Mesenchymal stem cell (in vitro differentiated cells and primary cell): ENCODE data around the gene TBC1D22A.

Experiments
- DNase-seq: peaks from one replicate; pipeline ENCODE4 v3.0.0-alpha.2; 2013
- H2AFZ ChIP-seq: one replicate; pipeline ENCODE4 v1.6.1; 2013; ENCODE audit warnings: low read depth, mild to moderate bottlenecking, control low read depth, inconsistent platforms, low read length, moderate library complexity
- H2AK5ac ChIP-seq: 2 replicates; pipeline ENCODE4 v1.6.1; 2013; ENCODE audit warnings: low read length, moderate library complexity, mild to moderate bottlenecking, inconsistent platforms; ENCODE audit not compliant: severe bottlenecking
- H2BK120ac ChIP-seq: one replicate; pipeline ENCODE4 v1.6.1; 2013; ENCODE audit warnings: low read depth, mild to moderate bottlenecking, inconsistent platforms, low read length, moderate library complexity
- H2BK12ac ChIP-seq, 2 experiments: one replicate each; pipeline ENCODE4 v1.6.1; 2013; ENCODE audit warnings: inconsistent platforms in 2 of 2, low read length in 2 of 2, mild to moderate bottlenecking in 2 of 2, moderate library complexity in 2 of 2, control low read depth in 1 of 2
- H2BK15ac ChIP-seq: one replicate; pipeline ENCODE4 v1.6.1; 2013; ENCODE audit warnings: mild to moderate bottlenecking, low read depth, inconsistent platforms; ENCODE audit not compliant: poor library complexity, severe bottlenecking
- H2BK5ac ChIP-seq: 2 replicates; pipeline ENCODE4 v1.6.1; 2013; ENCODE audit warnings: low read depth, mild to moderate bottlenecking, low read length, control low read depth, inconsistent platforms; ENCODE audit not compliant: poor library complexity, severe bottlenecking
- H3K14ac ChIP-seq, 2 experiments: one replicate each; pipeline ENCODE4 v1.6.1; 2013; ENCODE audit warnings: inconsistent platforms in 2 of 2, low read length in 2 of 2, control low read depth in 1 of 2, mild to moderate bottlenecking in 1 of 2, moderate library complexity in 1 of 2
- H3K18ac ChIP-seq, 2 experiments: one replicate each; pipeline ENCODE4 v1.6.1; 2013; ENCODE audit warnings: inconsistent platforms in 2 of 2, low read length in 2 of 2, control low read depth in 1 of 2, low read depth in 1 of 2, mild to moderate bottlenecking in 1 of 2
- H3K23ac ChIP-seq, 2 experiments: one replicate each; pipeline ENCODE4 v1.6.1; 2013; ENCODE audit warnings: inconsistent platforms in 2 of 2, low read length in 2 of 2, mild to moderate bottlenecking in 2 of 2, moderate library complexity in 2 of 2, control low read depth in 1 of 2
- H3K27ac ChIP-seq: 2 replicates; pipeline ENCODE4 v1.5.1; 2013; ENCODE audit warnings: mild to moderate bottlenecking, moderate library complexity, low read length, control low read depth, inconsistent platforms; ENCODE audit not compliant: poor library complexity, severe bottlenecking
- H3K27me3 ChIP-seq, 2 experiments: 2 replicates each; pipeline versions ENCODE4 v1.6.1 to v1.7.0; 2013; ENCODE audit warnings: low read length in 2 of 2, mild to moderate bottlenecking in 2 of 2, moderate library complexity in 2 of 2, control low read depth in 1 of 2, inconsistent platforms in 1 of 2; ENCODE audit not compliant: control insufficient read depth in 1 of 2, insufficient read depth in 1 of 2
- H3K36me3 ChIP-seq, 2 experiments: 2 replicates each; pipeline versions ENCODE4 v1.6.1 to v1.7.0; 2013; ENCODE audit warnings: low read length in 2 of 2, control low read depth in 1 of 2, inconsistent platforms in 1 of 2, low read depth in 1 of 2, mild to moderate bottlenecking in 1 of 2; ENCODE audit not compliant: insufficient read depth in 2 of 2, control insufficient read depth in 1 of 2
- H3K4ac ChIP-seq, 2 experiments: one replicate each; pipeline ENCODE4 v1.6.1; 2013; ENCODE audit warnings: inconsistent platforms in 2 of 2, low read length in 2 of 2, mild to moderate bottlenecking in 2 of 2, moderate library complexity in 2 of 2, control low read depth in 1 of 2, low read depth in 1 of 2
- H3K4me1 ChIP-seq: 2 replicates; pipeline ENCODE4 v1.6.1; 2013; ENCODE audit warnings: low read depth, low read length, control low read depth; ENCODE audit not compliant: control insufficient read depth, insufficient read depth
- H3K4me2 ChIP-seq: 2 replicates; pipeline ENCODE4 v1.6.1; 2013; ENCODE audit warnings: low read length, mild to moderate bottlenecking, inconsistent platforms; ENCODE audit not compliant: poor library complexity, severe bottlenecking
- H3K4me3 ChIP-seq, 2 experiments: 2 replicates each; pipeline versions ENCODE4 v1.5.1 to v1.7.0; 2013; ENCODE audit warnings: low read length in 2 of 2, mild to moderate bottlenecking in 2 of 2, control low read depth in 1 of 2, low read depth in 1 of 2; ENCODE audit not compliant: insufficient read depth in 1 of 2
- H3K79me1 ChIP-seq: replicated peaks from 2 replicates; pipeline ENCODE4 v1.6.1; 2013; ENCODE audit warnings: mild to moderate bottlenecking, control low read depth, low read length, inconsistent platforms; ENCODE audit not compliant: poor library complexity, severe bottlenecking
- H3K9ac ChIP-seq: 2 replicates; pipeline ENCODE4 v1.7.0; 2013; ENCODE audit warnings: mild to moderate bottlenecking, low read length, moderate library complexity
- H3K9me3 ChIP-seq: 2 replicates; pipeline ENCODE4 v1.7.0; 2013; ENCODE audit warnings: mild to moderate bottlenecking, low read length; ENCODE audit not compliant: control insufficient read depth
- H4K8ac ChIP-seq: one replicate; pipeline ENCODE4 v1.6.1; 2013; ENCODE audit warnings: inconsistent platforms, mild to moderate bottlenecking, low read length, moderate library complexity
- H4K91ac ChIP-seq: one replicate; pipeline ENCODE4 v1.6.1; 2013; ENCODE audit warnings: mild to moderate bottlenecking, low read length, inconsistent platforms
- WGBS: methylation state at CpG from one replicate; pipeline ENCODE4 v1.1.7; 2013; ENCODE audit warnings: mixed read lengths; 5-methylcytosine and 5-hydroxymethylcytosine counted together

The TBC1D22A gene

DNA sequence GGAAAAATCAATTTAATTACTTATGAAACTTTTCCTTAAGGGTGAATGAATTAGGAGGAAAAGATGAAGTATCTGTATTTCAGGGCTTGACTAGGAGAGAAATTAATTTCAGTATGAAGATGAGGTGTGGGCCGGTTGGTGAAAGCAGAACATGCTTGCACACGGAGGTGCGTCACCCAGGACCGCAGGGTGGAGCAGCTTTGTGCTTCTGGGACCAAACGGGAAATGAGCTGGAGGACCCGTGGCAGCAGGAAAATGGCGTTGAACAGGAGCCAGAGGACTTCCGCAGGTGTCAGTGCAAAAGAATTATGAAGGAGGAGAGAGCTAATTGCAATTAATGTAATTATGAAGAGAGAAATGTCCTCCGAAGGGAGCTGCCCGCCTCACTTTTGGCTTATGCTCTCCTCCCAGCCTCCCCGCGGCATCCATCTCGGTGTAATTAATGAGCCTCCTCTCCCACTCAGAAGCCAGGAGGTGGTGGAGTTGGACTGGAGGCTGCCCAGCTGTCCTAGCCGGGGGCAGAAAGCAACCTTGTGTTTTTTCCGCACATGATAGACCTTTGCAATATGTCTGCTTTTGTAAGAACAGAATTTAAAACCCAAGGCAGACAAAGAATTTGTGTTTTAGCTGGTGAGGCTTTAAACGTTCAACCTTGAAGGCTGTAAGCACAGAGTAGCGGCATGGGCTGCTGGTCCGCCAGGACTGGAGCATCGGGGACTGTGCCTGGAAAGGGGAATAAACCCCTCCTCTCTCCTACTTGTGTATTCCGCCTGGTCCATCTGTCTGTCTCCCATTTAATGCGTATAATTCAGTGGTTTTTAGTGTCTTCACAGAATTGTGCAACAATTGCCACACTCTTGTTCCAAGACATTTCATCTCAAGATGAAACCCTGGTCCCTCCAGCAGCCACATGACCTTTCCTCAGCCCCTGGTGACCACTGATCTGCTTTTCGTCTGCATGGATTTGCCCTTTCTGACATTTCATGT lies 180.6 kb downstream of the TBC1D22A start:
- Histone ChIP-seq H2BK120ac (no peak overlapping the region), H3K27me3 (no peaks in the 10 kb centered on the region), H2BK15ac (no peak overlapping the region), H3K23ac (no peak overlapping the region), H2BK12ac (no peak overlapping the region), H3K18ac (no peak overlapping the region), H2AK5ac (no peak overlapping the region), H3K27ac (no peak overlapping the region), H3K4me1 (peaks cover 1% of the 10 kb centered on the region), H4K8ac (no peak overlapping the region), H3K79me1 (peaks cover 24% of the 10 kb centered on the region), H2BK5ac (no peak overlapping the region), H3K4me2 (no peak overlapping the region), H3K9ac (peak overlapping the region; percentile 82), H3K14ac (no peak overlapping the region), H3K4me3 (peak overlapping the region in 1 of 2 experiments; percentile 65), H3K36me3 (peaks cover 16 to 22% of the 10 kb centered on the region in 2 experiments), H2AFZ (no peak overlapping the region), H3K4ac (no peak overlapping the region), H4K91ac (no peak overlapping the region), H3K9me3 (no peaks in the 10 kb centered on the region)
- no peak for DNase-seq
- WGBS: 96% methylated on average over 22 of the region's 22 CpGs

DNA sequence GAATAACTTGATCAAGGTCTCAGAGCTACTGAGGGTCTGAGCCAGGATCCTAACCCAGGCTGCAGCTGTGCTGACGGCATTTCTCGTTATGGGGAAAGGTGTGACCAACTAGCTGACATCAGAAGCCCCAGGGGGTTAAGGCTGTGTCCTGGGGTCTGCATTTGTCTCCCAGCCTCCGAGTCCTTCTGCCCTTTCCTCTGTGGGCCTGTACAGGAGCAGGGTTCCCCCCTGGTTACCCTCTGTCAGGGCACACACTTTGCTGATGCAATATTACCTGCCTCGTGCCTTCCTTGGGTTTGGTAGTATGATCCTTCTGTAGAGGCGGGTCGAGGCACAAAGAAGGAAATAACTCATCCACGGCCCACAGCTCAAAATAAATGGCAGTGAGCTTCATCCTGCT lies 183.0 kb downstream of the TBC1D22A start:
- Histone ChIP-seq H3K4me3 (no peak overlapping the region), H3K18ac (no peak overlapping the region), H3K4me1 (peaks cover 2% of the 10 kb centered on the region), H3K4me2 (no peak overlapping the region), H3K27ac (no peak overlapping the region), H3K23ac (no peak overlapping the region), H3K79me1 (peaks cover 39% of the 10 kb centered on the region), H4K8ac (no peak overlapping the region), H3K36me3 (peaks cover 14 to 37% of the 10 kb centered on the region in 2 experiments), H2BK5ac (no peak overlapping the region), H3K9me3 (no peaks in the 10 kb centered on the region), H2BK15ac (no peak overlapping the region), H2AK5ac (no peak overlapping the region), H3K4ac (no peak overlapping the region), H2BK12ac (no peak overlapping the region), H2BK120ac (no peak overlapping the region), H3K9ac (no peak overlapping the region), H4K91ac (no peak overlapping the region), H2AFZ (no peak overlapping the region), H3K27me3 (no peaks in the 10 kb centered on the region), H3K14ac (no peak overlapping the region)
- DNase-seq: no peak
- 88% methylated on average over 7 of the region's 7 CpGs for WGBS

DNA sequence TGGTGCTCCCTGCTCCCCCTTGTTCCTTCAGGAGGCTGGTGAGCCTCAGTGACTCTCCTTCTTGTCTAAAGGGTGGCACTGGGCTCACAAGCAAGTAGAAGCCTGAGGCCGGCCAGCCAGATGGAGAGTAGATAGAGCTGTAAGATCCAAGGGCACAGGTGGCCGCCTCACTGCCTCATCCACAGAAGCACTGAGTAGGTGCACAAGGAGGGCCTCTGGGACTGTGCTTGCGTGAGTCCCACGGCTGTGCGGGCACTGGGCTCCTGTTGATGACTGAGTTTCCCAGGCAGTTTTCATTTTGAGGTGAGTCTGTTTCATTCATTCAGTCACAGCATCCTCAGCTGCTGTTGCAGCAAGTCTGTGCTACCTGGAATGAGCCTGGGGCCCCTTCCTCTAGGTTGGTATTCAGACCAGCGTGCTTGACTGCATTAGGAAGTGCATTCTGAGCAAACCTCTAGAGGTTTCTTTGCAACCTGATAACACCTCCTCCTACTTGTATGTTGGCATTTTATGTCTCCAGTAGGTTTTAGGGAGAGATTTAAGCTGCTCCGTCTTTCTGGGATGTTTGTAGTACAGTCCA lies 184.0 kb downstream of the TBC1D22A start:
- peaks cover 42% of the 10 kb centered on the region for H3K79me1 ChIP-seq
- no peaks in the 10 kb centered on the region for H3K27me3 ChIP-seq
- no peak overlapping the region for H3K4me3 ChIP-seq
- no peak overlapping the region for H3K4ac ChIP-seq
- H2AFZ ChIP-seq: no peak overlapping the region
- H2BK5ac ChIP-seq: no peak overlapping the region
- no peak overlapping the region for H3K27ac ChIP-seq
- 99% methylated on average over 6 of the region's 7 CpGs for WGBS
- no peak overlapping the region for H4K91ac ChIP-seq
- H2BK120ac ChIP-seq: no peak overlapping the region
- H2BK12ac ChIP-seq: no peak overlapping the region
- H3K9ac ChIP-seq: no peak overlapping the region
- no peak overlapping the region for H2BK15ac ChIP-seq
- no peak for DNase-seq
- H3K4me1 ChIP-seq: peaks cover 2% of the 10 kb centered on the region
- H2AK5ac ChIP-seq: no peak overlapping the region
- H3K4me2 ChIP-seq: no peak overlapping the region
- H3K18ac ChIP-seq: no peak overlapping the region
- H4K8ac ChIP-seq: no peak overlapping the region
- H3K9me3 ChIP-seq: no peaks in the 10 kb centered on the region
- H3K23ac ChIP-seq: no peak overlapping the region
- peaks cover 20 to 38% of the 10 kb centered on the region in 2 experiments for H3K36me3 ChIP-seq
- no peak overlapping the region for H3K14ac ChIP-seq

DNA sequence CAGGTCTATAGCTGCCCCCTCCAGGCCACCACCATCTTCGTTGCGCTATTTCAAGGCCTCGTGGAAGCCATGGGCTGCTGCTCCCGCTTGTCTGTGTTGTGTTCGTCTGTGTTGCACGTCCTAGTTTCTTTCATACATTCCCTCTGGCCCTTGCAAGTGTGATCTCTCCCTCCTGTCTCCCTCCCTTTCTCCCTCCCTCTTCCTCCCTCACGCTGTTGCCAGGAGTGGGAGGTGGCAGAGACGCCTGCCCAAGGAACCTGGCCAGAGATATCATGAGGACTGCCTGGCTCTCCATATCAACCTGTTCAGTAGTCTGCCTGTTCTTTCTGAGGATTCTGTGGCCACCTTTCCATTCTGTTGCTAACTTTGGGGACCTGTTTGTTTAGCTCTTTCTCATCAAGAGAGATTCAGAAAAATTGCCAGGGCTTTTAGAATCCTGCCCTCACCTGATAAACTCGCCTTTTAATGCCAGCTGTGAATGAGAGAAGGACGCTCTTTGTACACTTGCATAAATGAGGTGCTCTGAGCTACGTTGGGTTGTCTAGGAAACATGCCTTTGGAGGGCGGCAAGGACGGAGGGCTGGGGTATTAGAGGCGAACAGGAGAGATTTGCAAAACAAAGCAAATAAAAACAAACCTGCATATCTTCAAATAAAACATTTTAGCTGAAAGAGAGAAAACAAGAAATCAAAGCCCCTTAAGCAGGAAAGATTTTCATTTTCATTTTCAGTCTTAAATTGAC lies 185.2 kb downstream of the TBC1D22A start:
- Histone ChIP-seq H3K4me3 (no peak overlapping the region), H3K27me3 (no peaks in the 10 kb centered on the region)

More for the DNA sequence above, 185.2 kb downstream of the TBC1D22A start:
- Histone ChIP-seq H3K9me3 (no peaks in the 10 kb centered on the region), H4K8ac (no peak overlapping the region), H2AK5ac (no peak overlapping the region), H3K4me1 (peaks cover 2% of the 10 kb centered on the region), H3K79me1 (peaks cover 53% of the 10 kb centered on the region), H3K4me2 (no peak overlapping the region), H2BK15ac (no peak overlapping the region), H3K18ac (no peak overlapping the region), H2BK120ac (no peak overlapping the region), H3K36me3 (peaks cover 20 to 48% of the 10 kb centered on the region in 2 experiments), H3K23ac (no peak overlapping the region), H4K91ac (peak overlapping the region; percentile 57), H3K4ac (no peak overlapping the region), H2BK5ac (peak overlapping the region; percentile 26), H2BK12ac (no peak overlapping the region), H3K27ac (no peak overlapping the region), H3K9ac (no peak overlapping the region), H2AFZ (no peak overlapping the region), H3K14ac (no peak overlapping the region)
- no peak for DNase-seq
- 96% methylated on average over 11 of the region's 14 CpGs for WGBS
